Spleen (tissue), 11 donors: ENCODE results near the gene HSDL2. TPM values are rescaled to one million over a fixed set of nuclear protein-coding genes. Genes with fewer than 3 reads are reported as not detected.

Experiments used
- DNase-seq: peaks from one replicate; pipeline ENCODE4 v3.0.0-alpha.2; 2020
- H3K27ac ChIP-seq, 8 donors: fragments of 200-600 bp; sonication (generic) in 7 of 8; 1 replicate in 4 of 8; 2 replicates in 4 of 8; pipeline versions ENCODE4 v1.5.0 to v1.8.0; 2016 to 2021; ENCODE audit warnings: inconsistent platforms in 4 of 8, mild to moderate bottlenecking in 4 of 8, moderate library complexity in 1 of 8
- H3K27me3 ChIP-seq, 7 donors: fragments of 200-600 bp; sonication (generic) in 6 of 7; replicated peaks in 1 of 7; 1 replicate in 4 of 7; 2 replicates in 3 of 7; pipeline versions ENCODE4 v1.5.0 to v1.8.0; 2016 to 2021; ENCODE audit warnings: inconsistent platforms in 3 of 7, mild to moderate bottlenecking in 1 of 7
- H3K36me3 ChIP-seq, 6 donors: fragments of 200-600 bp; sonication (generic) in 5 of 6; 1 replicate in 4 of 6; 2 replicates in 2 of 6; pipeline versions ENCODE4 v1.5.0 to v1.8.0; 2016 to 2021; ENCODE audit warnings: inconsistent platforms in 2 of 6
- H3K4me1 ChIP-seq, 6 donors: fragments of 200-600 bp; sonication (generic) in 5 of 6; 1 replicate in 3 of 6; 2 replicates in 3 of 6; pipeline versions ENCODE4 v1.5.0 to v1.8.0; 2016 to 2021; ENCODE audit warnings: inconsistent platforms in 3 of 6
- H3K4me3 ChIP-seq, 8 donors: fragments of 200-600 bp; sonication (generic) in 7 of 8; 1 replicate in 4 of 8; 2 replicates in 4 of 8; pipeline versions ENCODE4 v1.5.0 to v1.8.0; 2016 to 2021; ENCODE audit warnings: inconsistent platforms in 4 of 8, mild to moderate bottlenecking in 4 of 8, moderate library complexity in 2 of 8
- H3K9me3 ChIP-seq, 8 donors: fragments of 200-600 bp; sonication (generic) in 7 of 8; 1 replicate in 4 of 8; 2 replicates in 4 of 8; pipeline versions ENCODE4 v1.5.0 to v1.8.0; 2016 to 2021; ENCODE audit warnings: inconsistent platforms in 4 of 8
- CTCF ChIP-seq, 11 experiments: fragments of 200-600 bp in 7 of 11; fragments of 450-650 bp in 4 of 11; sonication (generic) in 4 of 11; IDR thresholded peaks in 8 of 11; conservative IDR thresholded peaks in 3 of 11; 1 replicate in 7 of 11; 2 replicates in 4 of 11; pipeline versions ENCODE4 v1.4.0 to v1.8.0; 2016 to 2021; ENCODE audit warnings: antibody characterized with exemption in 11 of 11, inconsistent platforms in 4 of 11, mild to moderate bottlenecking in 1 of 11
- POLR2A ChIP-seq, 3 donors: fragments of 450-650 bp; IDR thresholded peaks; one replicate each; pipeline ENCODE4 v1.5.1; 2017; ENCODE audit warnings: antibody characterized with exemption in 3 of 3, mild to moderate bottlenecking in 1 of 3
- POLR2AphosphoS5 ChIP-seq, 3 donors: sonication (generic); formaldehyde crosslinking; IDR thresholded peaks; one replicate each; pipeline ENCODE4 v1.5.1; 2017; ENCODE audit warnings: antibody characterized with exemption in 3 of 3
- WGBS, 5 donors: extraction: QIAGEN DNeasy Blood & Tissue Kit in 3 of 5; methylation state at CpG; one replicate each; pipeline versions ENCODE4 v1.1.5 to v1.1.7; 2013 to 2018; 5-methylcytosine and 5-hydroxymethylcytosine counted together
- intact Hi-C: fragments of 100-400 bp; cut with DNase I; formaldehyde crosslinking; loops from one replicate; pipeline ENCODE4 v1.15.0; 2023; ENCODE audit warnings: low total_unique reads
- polyA plus RNA-seq, 3 donors: library from polyadenylated mRNA; stranded (reverse); fragments of 200-250 nt; gene quantifications; one replicate each; pipeline ENCODE4 v1.2.1, GENCODE V29; 2013
- total RNA-seq, 7 donors: library from RNA; depleted of rRNA in 3 of 7; stranded (reverse); fragments of >200 nt in 3 of 7; fragmentation: NEBNext Ultra II Directional in 4 of 7; extraction: Animal tissue kit (Norgen Biotek cat#: 25700) in 4 of 7; gene quantifications; one replicate each; pipeline versions ENCODE4 v1.1.0 to v1.2.1, GENCODE V29; 2016 to 2021
- donor health status: healthy with polysubstance abuse.
- donor health status: DM: no; HTN: no; CAD: no; lungs with moderate emphysema.
- donor health status: DM: no; HTN: no; CAD: no.
- donor health status: Bipolar disorder and iron deficiency.
- donor health status: healthy.
- donor health status: DM: no; HTN: no; CAD: no.
- donor health status: DM: yes; HTN: yes; CAD: no.

HSDL2 gene
- total and polyA plus RNA-seq, 10 donors = 11.2 to 42.6 (median 30.3) TPM

DNA sequence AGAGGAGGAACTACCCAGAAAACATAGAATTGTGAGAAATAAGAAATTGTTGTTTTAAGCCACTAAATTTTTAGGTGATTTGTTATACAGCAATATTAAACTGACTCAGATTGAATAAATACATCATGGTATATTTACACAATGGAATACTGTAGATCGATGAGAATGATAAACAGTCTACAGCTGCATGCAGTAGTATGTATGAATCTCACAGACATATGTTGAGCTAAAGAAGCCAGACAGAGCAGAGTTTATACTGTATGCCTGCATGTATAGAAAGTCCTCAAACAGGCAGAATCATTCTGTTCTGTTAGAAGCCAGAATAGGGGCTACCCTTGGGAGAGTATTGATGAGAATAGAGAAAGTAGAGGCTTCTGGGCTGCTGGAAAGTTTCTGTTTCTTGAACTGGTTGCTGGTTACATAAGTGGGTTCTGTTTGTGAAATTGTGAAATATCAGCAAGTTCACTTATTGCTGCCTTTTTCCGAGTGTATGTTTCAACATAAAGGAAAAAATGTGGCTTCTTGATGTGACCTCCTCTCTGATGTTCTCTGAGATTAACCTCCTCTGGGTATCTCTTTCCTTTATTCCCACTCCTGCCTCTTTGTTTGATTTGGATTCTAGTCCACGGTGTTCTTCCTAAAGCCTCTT is 116.3 kb downstream of the HSDL2 start:
- WGBS, 5 donors = 51 to 79% (median 66%) methylated on average over 3 of the region's 3 CpGs
- DNase-seq = no peak
- intact Hi-C loops = no loop called here
- Histone ChIP-seq H3K27ac (peak overlapping the region in 6 of 8 donors; percentile 0 to 67 (median 46)), H3K36me3 (peaks cover 0 to 22% (median 4%) of the 10 kb centered on the region in 6 donors), H3K4me1 (peaks cover 0 to 18% (median 0%) of the 10 kb centered on the region in 6 donors), H3K4me3 (no peak overlapping the region), H3K27me3 (no peaks in the 10 kb centered on the region), H3K9me3 (peaks cover 6 to 33% (median 28%) of the 10 kb centered on the region in 8 donors)
- no peak for TF ChIP-seq POLR2A (IDR thresholded peaks at IDR 0.05)
- no peak for TF ChIP-seq POLR2AphosphoS5 (IDR thresholded peaks at IDR 0.05)
- no peak for TF ChIP-seq CTCF (IDR thresholded peaks at IDR 0.05 in 8 of 11, conservative IDR thresholded peaks at IDR 0.05 in 3 of 11)

- Histone ChIP-seq H3K27me3 (no peaks in the 10 kb centered on the region), H3K9me3 (peaks cover 0 to under 1% (median 0%) of the 10 kb centered on the region in 8 donors), H3K4me3 (no peak overlapping the region), H3K36me3 (no peaks in the 10 kb centered on the region), H3K4me1 (peaks cover 0 to 13% (median 0%) of the 10 kb centered on the region in 6 donors), H3K27ac (no peak overlapping the region)
- WGBS, 5 donors = 93 to 100% (median 97%) methylated on average over 2 of the region's 2 CpGs
- intact Hi-C loops = no loop called here
- DNase-seq = no peak
- TF ChIP-seq CTCF (IDR thresholded peaks at IDR 0.05 in 8 of 11, conservative IDR thresholded peaks at IDR 0.05 in 3 of 11) (no peak), POLR2A (IDR thresholded peaks at IDR 0.05) (no peak), POLR2AphosphoS5 (IDR thresholded peaks at IDR 0.05) (no peak)
Observed at GRCh38 chr9:112500842-112501241, 120.9 kb downstream of the HSDL2 start.

DNA sequence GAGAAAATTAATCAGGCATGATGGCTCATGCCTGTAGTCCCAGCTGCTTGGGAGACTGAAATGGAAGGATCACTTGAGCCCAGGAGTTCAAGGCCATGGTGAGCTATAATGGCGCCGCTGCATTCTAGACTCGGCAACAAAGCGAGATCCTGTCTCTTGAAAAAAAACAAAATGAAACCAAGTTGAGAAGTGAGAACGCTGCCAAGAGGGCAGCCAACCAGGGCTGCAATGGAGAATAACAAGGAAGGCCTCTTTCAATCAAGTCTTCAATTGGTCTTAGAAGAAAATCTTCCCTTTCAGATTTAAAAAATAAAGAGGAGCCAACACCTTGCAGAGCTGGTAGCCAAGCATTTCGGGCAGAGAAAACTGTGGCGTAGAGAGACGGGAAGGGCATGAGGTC is 121.4 kb downstream of the HSDL2 start:
- Histone ChIP-seq H3K36me3 (no peaks in the 10 kb centered on the region), H3K4me1 (peaks cover 0 to 9% (median 0%) of the 10 kb centered on the region in 6 donors), H3K27ac (no peak overlapping the region), H3K4me3 (no peak overlapping the region), H3K9me3 (no peaks in the 10 kb centered on the region), H3K27me3 (no peaks in the 10 kb centered on the region)
- TF ChIP-seq CTCF (IDR thresholded peaks at IDR 0.05 in 8 of 11, conservative IDR thresholded peaks at IDR 0.05 in 3 of 11) (no peak), POLR2A (IDR thresholded peaks at IDR 0.05) (no peak), POLR2AphosphoS5 (IDR thresholded peaks at IDR 0.05) (no peak)
- intact Hi-C loops = no loop called here
- 93 to 96% (median 96%) methylated on average over 8 of the region's 8 CpGs for WGBS, 5 donors
- DNase-seq = no peak

GRCh38 chr9:112502175-112502946 is 122.5 kb downstream of the HSDL2 start:
- intact Hi-C loops = no loop called here
- Histone ChIP-seq H3K27ac (no peak overlapping the region), H3K4me1 (no peaks in the 10 kb centered on the region), H3K4me3 (no peak overlapping the region), H3K27me3 (no peaks in the 10 kb centered on the region), H3K36me3 (no peaks in the 10 kb centered on the region), H3K9me3 (no peaks in the 10 kb centered on the region)
- DNase-seq = no peak
- WGBS, 5 donors = 81 to 93% (median 85%) methylated on average over 3 of the region's 3 CpGs
- TF ChIP-seq CTCF (IDR thresholded peaks at IDR 0.05 in 8 of 11, conservative IDR thresholded peaks at IDR 0.05 in 3 of 11) (no peak), POLR2A (IDR thresholded peaks at IDR 0.05) (no peak), POLR2AphosphoS5 (IDR thresholded peaks at IDR 0.05) (no peak)
